AG09319 (cell line): Measurements from ENCODE around the gene CAMTA1.

Source experiments
- DNase-seq: peaks from one replicate; pipeline ENCODE4 v3.0.0-alpha.2; 2010; ENCODE audit warnings: low read depth; ENCODE audit errors: extremely low read depth
- CTCF ChIP-seq: IDR thresholded peaks from 2 replicates; pipeline ENCODE4 v1.5.1; 2011; ENCODE audit warnings: low read depth, mild to moderate bottlenecking, inconsistent platforms, low read length, moderate library complexity

CAMTA1 gene

GRCh38 chr1:7076572-7076971, 291.3 kb downstream of the CAMTA1 start:
- no peak for DNase-seq
- TF ChIP-seq CTCF: no peak

GRCh38 chr1:7077136-7077535, 291.9 kb downstream of the CAMTA1 start:
- no peak for DNase-seq
- TF ChIP-seq CTCF: no peak

DNA sequence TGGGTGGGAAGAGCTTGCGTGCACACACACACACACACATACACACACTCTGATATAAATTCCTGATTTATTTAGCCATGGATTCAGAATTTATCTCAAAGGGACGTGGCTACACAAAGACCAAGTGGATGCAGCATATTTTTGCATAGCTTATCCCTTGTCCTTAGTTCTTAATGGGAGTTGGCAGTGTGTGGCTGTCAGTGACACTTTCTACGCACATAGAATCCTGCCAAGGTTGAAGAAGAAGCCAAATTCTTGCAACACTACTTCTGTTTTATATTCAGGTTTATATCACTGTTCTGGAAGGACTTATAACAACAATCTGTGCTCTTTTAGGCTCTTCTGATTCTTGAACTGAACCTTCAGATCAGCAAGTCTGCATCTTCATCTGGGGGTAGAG, 292.7 kb downstream of the CAMTA1 start:
- no peak for TF ChIP-seq CTCF
- DNase-seq: no peak

GRCh38 chr1:7079637-7080036, 294.4 kb downstream of the CAMTA1 start:
- no peak for DNase-seq
- TF ChIP-seq CTCF: no peak

- DNase-seq: no peak
- no peak for TF ChIP-seq CTCF
These were observed 299.1 kb downstream of the CAMTA1 start for GRCh38 chr1:7084232-7084894.

- TF ChIP-seq CTCF: no peak
- no peak for DNase-seq
These were observed 300.3 kb downstream of the CAMTA1 start for GRCh38 chr1:7085521-7085920.

DNA sequence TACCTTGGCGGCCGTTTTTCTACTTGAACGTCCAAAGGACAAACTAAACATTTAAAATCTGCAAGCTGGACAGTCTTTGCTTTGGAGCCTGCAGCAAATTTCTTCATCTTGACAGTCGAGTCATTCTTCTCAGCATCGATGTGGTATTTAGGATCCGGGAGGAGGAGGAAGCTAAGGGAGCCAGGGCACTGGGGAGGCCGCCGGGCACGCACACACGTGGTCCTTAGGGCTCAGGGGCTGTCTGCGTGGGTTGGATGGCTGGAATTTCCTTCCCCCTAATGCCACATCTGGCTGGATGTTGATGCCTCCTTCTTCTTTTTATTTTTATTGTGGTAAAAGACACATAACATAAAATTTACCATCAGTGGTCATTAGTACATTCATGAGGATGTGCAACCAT, 300.9 kb downstream of the CAMTA1 start:
- TF ChIP-seq CTCF: no peak
- no peak for DNase-seq
